PFSK-1 (cell line): ENCODE measurements around the gene DNAJC25.

Source experiments
- POLR2AphosphoS5 ChIP-seq: IDR thresholded peaks from 2 replicates; pipeline ENCODE4 v1.6.1; 2012; ENCODE audit warnings: low read depth, mild to moderate bottlenecking, control low read depth, low read length, moderate library complexity
- REST ChIP-seq, 2 experiments: IDR thresholded peaks; 2 replicates each; pipeline versions ENCODE4 v1.6.1 to v1.8.0; 2011 to 2012; ENCODE audit warnings: low read depth in 2 of 2, low read length in 2 of 2, control low read depth in 1 of 2, inconsistent platforms in 1 of 2, mild to moderate bottlenecking in 1 of 2, moderate library complexity in 1 of 2; ENCODE audit not compliant: insufficient read depth in 1 of 2
- TAF1 ChIP-seq: IDR thresholded peaks from 2 replicates; pipeline ENCODE4 v1.6.1; 2012; ENCODE audit warnings: low read length, control low read depth, borderline replicate concordance; ENCODE audit not compliant: insufficient read depth

GRCh38 chr9:111696796-111697195 is 65.7 kb downstream of the DNAJC25 start:
- no peak for TF ChIP-seq TAF1
- no peak for TF ChIP-seq POLR2AphosphoS5
- no peak for TF ChIP-seq REST (IDR thresholded peaks at IDR 0.05; ENCODE audit: insufficient read depth in 1 of 2, low read depth in 2 of 2, low read length in 2 of 2)
